Choroid plexus epithelial cell (primary cell): Measurements from ENCODE around the gene NPM1.

Source experiments
- DNase-seq: peaks from one replicate; pipeline ENCODE4 v3.0.0-alpha.2; 2010; ENCODE audit warnings: low read depth
- H3K4me3 ChIP-seq: 2 replicates; pipeline ENCODE4 v1.5.1; 2011; ENCODE audit warnings: low read depth, mild to moderate bottlenecking, control low read depth, low read length, moderate library complexity
- TF ChIP-seq, protein P1 (sequence below): conservative IDR thresholded peaks from 2 replicates; pipeline ENCODE4 v1.5.1; 2011; ENCODE audit warnings: low read depth, mild to moderate bottlenecking, control low read depth, inconsistent platforms, low read length, moderate library complexity

Gene NPM1

DNA sequence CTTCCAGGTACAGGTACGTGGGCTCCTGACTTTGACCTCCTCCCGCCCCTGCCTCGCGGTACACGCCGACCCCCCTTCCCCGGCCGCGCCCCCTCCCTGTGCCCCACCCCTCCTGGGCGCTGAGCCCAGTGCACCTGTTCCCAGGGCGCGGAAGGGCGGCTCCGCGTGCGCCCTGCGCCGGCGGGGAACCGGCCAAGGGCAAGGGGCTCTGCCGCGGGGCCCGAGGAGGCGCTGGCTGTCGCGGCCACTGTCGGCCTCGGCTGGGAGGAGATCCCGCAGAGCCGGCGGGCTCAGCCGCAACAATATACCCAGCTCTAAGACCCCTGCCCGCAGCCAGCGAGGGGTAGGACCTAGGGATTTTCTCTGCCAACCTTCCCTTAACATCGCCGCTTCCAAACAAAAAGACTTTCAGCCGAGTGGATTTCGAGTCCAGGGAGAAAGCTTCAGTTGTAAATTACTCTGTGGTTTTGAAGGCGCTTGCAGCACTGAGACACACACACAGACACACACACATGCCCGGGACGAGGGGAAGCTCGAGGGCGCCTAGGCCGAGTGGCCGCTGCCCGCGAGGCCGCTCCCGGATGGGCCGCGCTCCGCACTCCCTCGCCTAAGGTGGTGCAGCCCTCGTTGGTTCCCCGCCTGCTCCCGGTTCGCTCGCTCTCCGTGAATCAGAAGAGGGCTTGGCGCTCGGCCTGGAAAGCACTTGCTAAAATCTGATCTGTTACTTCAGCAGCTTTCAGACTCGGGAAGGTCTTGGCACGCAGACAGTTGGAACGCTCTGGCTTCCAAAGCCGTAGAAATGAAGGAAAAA is 33.0 kb downstream of the NPM1 start:
- peak; percentile 82 for DNase-seq
- H3K4me3 ChIP-seq, result peak overlapping the region; percentile 21
- TF ChIP-seq, protein P1, sequence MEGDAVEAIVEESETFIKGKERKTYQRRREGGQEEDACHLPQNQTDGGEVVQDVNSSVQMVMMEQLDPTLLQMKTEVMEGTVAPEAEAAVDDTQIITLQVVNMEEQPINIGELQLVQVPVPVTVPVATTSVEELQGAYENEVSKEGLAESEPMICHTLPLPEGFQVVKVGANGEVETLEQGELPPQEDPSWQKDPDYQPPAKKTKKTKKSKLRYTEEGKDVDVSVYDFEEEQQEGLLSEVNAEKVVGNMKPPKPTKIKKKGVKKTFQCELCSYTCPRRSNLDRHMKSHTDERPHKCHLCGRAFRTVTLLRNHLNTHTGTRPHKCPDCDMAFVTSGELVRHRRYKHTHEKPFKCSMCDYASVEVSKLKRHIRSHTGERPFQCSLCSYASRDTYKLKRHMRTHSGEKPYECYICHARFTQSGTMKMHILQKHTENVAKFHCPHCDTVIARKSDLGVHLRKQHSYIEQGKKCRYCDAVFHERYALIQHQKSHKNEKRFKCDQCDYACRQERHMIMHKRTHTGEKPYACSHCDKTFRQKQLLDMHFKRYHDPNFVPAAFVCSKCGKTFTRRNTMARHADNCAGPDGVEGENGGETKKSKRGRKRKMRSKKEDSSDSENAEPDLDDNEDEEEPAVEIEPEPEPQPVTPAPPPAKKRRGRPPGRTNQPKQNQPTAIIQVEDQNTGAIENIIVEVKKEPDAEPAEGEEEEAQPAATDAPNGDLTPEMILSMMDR, result no peak

DNA sequence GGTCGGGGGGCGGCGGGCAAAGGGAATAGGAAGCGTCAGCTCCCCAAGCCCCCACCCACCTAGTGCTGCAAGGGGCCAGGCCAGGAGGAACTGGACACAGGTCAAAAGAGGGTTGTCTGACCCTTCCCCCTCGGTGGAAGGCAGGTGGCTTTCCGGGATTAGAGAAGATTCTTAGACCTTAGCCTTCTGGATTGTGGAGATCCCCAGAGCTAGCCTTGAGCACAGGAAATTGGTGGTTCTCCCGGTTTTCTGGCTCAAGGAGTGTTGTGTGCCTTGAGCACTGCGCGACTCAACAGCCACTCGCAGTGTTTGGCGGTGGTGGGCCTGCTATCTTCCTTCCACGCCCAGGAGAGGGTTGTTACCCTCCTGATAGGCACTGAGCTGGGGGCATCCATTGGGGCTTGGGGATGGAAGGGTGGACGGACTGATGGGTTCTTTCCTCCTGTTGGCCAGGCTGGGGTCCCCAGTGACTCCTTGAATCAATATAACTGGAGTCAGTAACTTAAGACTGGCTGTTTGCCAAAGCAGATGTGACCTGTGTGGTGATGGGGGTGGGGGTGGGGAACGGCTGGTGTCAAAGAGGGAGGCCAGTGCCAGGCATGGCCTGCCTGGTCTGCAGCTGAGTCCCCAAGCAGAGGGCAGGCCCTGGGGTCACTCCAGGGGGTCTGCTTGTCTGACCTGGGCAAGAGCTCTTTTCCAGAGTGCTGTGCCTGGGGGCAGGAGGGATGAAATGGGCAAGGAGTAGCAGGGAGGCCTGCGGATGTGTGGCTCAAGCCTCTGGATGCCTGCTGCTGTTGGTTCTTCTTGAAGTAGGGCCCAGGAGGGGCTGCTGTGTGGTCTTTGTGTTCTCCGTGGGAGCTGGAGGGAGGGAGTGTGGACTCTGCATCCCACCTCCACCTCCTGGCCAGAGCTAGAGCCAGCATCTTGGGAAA is 33.9 kb downstream of the NPM1 start:
- H3K4me3 ChIP-seq, result no peak overlapping the region

DNA sequence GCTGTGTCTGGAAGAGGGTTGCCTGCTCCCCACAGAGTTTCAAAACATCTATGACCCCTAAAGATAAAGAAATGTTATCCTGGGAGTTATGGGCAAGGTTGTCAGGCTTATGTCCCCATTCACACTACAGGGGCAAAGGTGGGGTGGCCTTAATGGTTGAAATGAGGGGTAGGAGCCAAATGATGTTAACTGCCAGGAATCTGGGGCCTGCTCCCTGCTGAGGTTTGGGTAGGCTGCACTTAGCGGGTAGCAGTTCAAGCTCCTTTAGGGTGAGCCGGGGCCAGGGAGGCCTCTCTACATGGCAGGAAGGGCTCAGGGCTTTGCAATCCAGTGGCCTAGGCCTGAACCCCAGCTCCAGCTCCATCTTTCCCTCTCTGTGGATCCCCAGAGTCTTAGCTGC is 34.8 kb downstream of the NPM1 start:
- TF ChIP-seq, protein P1, result no peak
- DNase-seq, result no peak
- no peak overlapping the region for H3K4me3 ChIP-seq

More for the DNA sequence above, 33.9 kb downstream of the NPM1 start:
- TF ChIP-seq, protein P1, result no peak
- no peak for DNase-seq

DNA sequence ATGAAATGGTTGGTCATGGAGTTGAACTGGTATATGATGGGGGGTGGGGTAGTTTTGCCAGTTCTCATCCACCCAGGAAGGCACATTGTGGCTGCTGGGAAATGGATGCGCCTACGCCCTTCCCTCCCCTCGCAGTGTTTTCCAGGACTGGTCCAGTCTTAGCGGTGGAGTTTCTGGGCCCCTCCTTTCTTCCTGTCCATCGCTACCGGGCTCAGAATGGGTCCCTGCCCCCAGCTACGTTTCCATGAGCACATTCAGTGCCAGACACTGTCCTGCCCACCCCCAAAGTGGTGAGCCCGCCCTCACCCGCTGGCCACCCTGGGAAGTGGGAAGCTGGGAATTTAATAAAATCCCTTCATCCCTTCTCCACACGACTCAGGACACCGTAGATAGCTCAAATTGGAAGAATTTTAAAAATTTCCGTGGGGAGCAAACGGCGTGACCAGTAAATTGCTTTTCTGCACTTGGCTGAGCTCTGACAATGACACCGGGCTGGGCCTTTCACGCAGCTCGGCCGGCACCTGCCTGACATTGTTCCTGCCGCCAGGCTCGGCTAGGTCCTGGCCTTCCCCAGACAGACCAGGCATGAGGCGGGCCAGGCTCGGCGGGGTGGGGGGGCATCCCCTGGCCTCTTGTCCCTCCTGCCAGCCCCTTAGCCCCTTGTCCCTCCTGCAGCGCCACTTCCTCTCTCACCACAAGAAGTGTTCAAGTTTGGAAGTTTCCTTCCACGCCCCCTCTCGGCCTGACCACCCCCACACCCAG is 35.4 kb downstream of the NPM1 start:
- TF ChIP-seq, protein P1, result no peak
- DNase-seq, result no peak
- no peak overlapping the region for H3K4me3 ChIP-seq

DNA sequence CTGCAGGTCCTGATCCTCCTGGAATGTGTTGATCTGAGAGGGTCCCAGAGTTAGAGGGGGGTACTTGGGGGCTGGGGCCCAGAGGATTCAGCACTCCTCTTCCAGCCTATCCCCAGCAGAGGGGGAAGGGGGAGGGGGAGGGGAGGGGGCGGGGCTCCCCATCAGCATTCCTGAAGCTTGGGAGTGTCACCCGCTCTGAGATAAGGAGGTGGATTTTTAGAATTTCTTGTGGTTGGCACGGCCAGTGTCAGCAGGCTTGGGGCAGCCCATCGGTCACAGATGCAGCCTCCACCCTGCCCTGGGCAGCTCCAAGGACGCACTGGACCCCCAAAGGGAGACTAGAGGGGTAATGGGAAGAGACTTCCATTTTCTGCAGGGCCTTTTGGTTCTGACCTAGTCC is 37.1 kb downstream of the NPM1 start:
- no peak overlapping the region for H3K4me3 ChIP-seq
- TF ChIP-seq, protein P1, result no peak

DNA sequence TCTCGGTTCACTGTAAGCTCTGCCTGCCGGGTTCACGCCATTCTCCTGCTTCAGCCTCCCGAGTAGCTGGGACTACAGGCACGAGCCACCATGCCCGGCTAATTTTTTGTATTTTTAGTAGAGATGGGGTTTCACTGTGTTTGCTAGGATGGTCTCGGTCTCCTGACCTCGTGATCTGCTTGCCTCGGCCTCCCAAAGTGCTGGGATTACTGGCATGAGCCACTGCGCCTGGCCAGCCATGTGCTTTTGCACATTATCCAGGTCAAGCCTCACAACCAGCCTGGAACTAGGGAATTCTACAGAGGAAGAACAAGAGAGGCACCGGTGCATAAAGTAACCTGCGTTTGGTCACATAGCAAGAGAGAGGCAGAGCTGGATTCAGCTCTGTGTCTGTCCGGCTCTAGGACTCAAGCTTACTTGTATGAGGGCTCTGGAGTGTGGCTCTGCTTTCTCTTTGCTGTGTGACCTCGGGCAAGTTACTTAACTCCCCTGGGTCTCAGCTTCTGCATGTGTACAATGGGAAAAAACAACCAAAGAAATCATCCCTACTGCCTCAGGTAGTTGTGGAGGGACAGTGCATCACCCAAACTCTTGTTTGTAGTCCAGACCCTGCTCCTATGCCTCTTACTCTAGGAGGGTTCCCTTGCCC is 38.1 kb downstream of the NPM1 start:
- H3K4me3 ChIP-seq, result no peak overlapping the region
- no peak for DNase-seq
- TF ChIP-seq, protein P1, result no peak

More for the DNA sequence above, 37.1 kb downstream of the NPM1 start:
- DNase-seq, result no peak
